HL-60 (cell line): ENCODE results near the gene CBX5.

Experiments used
- TF ChIP-seq, protein P1 (sequence below): IDR thresholded peaks from one replicate; pipeline ENCODE4 v1.5.1; 2011; ENCODE audit warnings: low read length, control low read depth, inconsistent platforms; ENCODE audit not compliant: insufficient read depth
- TF ChIP-seq, protein P2 (sequence below): IDR thresholded peaks from 2 replicates; pipeline ENCODE4 v1.6.1; 2012; ENCODE audit warnings: low read depth; ENCODE audit not compliant: insufficient replicate concordance

DNA sequence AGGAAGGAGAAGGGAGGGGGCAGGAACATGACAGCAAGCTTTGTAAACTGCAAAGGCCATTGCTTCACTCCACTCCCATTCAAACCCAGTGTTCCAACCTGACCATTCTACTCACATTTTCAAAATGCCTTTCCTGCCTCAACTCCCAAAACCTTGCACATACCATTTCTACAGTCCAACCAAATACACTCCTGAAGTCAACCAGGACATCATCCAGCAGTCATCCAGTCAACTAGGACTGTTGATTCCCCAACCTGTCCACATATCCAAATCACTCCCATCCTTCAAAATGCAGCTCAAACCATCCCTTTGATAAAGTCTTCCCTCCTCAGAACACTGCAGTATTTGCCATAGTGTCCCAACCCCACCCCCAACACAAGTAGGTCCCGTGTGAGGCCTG lies 94.0 kb downstream of the CBX5 start:
- TF ChIP-seq, protein P1, sequence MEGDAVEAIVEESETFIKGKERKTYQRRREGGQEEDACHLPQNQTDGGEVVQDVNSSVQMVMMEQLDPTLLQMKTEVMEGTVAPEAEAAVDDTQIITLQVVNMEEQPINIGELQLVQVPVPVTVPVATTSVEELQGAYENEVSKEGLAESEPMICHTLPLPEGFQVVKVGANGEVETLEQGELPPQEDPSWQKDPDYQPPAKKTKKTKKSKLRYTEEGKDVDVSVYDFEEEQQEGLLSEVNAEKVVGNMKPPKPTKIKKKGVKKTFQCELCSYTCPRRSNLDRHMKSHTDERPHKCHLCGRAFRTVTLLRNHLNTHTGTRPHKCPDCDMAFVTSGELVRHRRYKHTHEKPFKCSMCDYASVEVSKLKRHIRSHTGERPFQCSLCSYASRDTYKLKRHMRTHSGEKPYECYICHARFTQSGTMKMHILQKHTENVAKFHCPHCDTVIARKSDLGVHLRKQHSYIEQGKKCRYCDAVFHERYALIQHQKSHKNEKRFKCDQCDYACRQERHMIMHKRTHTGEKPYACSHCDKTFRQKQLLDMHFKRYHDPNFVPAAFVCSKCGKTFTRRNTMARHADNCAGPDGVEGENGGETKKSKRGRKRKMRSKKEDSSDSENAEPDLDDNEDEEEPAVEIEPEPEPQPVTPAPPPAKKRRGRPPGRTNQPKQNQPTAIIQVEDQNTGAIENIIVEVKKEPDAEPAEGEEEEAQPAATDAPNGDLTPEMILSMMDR = no peak
- TF ChIP-seq, protein P2, sequence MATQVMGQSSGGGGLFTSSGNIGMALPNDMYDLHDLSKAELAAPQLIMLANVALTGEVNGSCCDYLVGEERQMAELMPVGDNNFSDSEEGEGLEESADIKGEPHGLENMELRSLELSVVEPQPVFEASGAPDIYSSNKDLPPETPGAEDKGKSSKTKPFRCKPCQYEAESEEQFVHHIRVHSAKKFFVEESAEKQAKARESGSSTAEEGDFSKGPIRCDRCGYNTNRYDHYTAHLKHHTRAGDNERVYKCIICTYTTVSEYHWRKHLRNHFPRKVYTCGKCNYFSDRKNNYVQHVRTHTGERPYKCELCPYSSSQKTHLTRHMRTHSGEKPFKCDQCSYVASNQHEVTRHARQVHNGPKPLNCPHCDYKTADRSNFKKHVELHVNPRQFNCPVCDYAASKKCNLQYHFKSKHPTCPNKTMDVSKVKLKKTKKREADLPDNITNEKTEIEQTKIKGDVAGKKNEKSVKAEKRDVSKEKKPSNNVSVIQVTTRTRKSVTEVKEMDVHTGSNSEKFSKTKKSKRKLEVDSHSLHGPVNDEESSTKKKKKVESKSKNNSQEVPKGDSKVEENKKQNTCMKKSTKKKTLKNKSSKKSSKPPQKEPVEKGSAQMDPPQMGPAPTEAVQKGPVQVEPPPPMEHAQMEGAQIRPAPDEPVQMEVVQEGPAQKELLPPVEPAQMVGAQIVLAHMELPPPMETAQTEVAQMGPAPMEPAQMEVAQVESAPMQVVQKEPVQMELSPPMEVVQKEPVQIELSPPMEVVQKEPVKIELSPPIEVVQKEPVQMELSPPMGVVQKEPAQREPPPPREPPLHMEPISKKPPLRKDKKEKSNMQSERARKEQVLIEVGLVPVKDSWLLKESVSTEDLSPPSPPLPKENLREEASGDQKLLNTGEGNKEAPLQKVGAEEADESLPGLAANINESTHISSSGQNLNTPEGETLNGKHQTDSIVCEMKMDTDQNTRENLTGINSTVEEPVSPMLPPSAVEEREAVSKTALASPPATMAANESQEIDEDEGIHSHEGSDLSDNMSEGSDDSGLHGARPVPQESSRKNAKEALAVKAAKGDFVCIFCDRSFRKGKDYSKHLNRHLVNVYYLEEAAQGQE = no peak
